ENCODE measurements around the gene TMEM108.

TMEM108 gene

GRCh38 chr3:133271539-133271938 lies 233.3 kb downstream of the TMEM108 start:
- Histone ChIP-seq H2AFZ (ENCODE audit: low read depth, low read length) (no peak overlapping the region), H3K4me1 (ENCODE audit: insufficient read depth, low read length) (no peaks in the 10 kb centered on the region), H4K20me1 (ENCODE audit: insufficient read depth, low read length) (no peaks in the 10 kb centered on the region), H3K9me3 (ENCODE audit: insufficient read depth, low read length, severe bottlenecking) (no peaks in the 10 kb centered on the region), H3K36me3 (ENCODE audit: insufficient read depth, low read length) (no peaks in the 10 kb centered on the region), H3K9ac (ENCODE audit: low read depth, low read length) (no peak overlapping the region), H3K27me3 (ENCODE audit: insufficient read depth, low read length, poor library complexity) (no peaks in the 10 kb centered on the region), H3K4me3 (ENCODE audit: low read depth in 1 of 2, low read length in 2 of 2) (no peak overlapping the region), H3K79me2 (ENCODE audit: insufficient read depth, low read length) (no peaks in the 10 kb centered on the region), H3K4me2 (ENCODE audit: insufficient read depth, low read length) (no peak overlapping the region), H3K27ac (ENCODE audit: low read length) (no peak overlapping the region)
- TF ChIP-seq EZH2 (IDR thresholded peaks at IDR 0.05; ENCODE audit: borderline replicate concordance, low read depth, low read length, severe bottlenecking) (no peak), CTCF (IDR thresholded peaks at IDR 0.05; ENCODE audit: borderline replicate concordance, extremely low read depth, low read length, poor library complexity, severe bottlenecking) (no peak)
- DNase-seq (no peak), ATAC-seq (ENCODE audit: insufficient read depth, low read depth) (no peak)

GRCh38 chr3:133273346-133273745 lies 235.2 kb downstream of the TMEM108 start:
- no peaks in the 10 kb centered on the region for H3K36me3 ChIP-seq (ENCODE audit: insufficient read depth, low read length)
- no peaks in the 10 kb centered on the region for H3K9me3 ChIP-seq (ENCODE audit: insufficient read depth, low read length, severe bottlenecking)
- no peak overlapping the region for H3K4me2 ChIP-seq (ENCODE audit: insufficient read depth, low read length)
- no peak for DNase-seq
- H3K79me2 ChIP-seq (ENCODE audit: insufficient read depth, low read length), result no peaks in the 10 kb centered on the region
- H3K4me1 ChIP-seq (ENCODE audit: insufficient read depth, low read length), result no peaks in the 10 kb centered on the region
- no peak overlapping the region for H3K4me3 ChIP-seq (ENCODE audit: low read depth in 1 of 2, low read length in 2 of 2)
- H3K9ac ChIP-seq (ENCODE audit: low read depth, low read length), result no peak overlapping the region
- no peak overlapping the region for H3K27ac ChIP-seq (ENCODE audit: low read length)
- TF ChIP-seq CTCF (IDR thresholded peaks at IDR 0.05; ENCODE audit: borderline replicate concordance, extremely low read depth, low read length, poor library complexity, severe bottlenecking) (no peak), EZH2 (IDR thresholded peaks at IDR 0.05; ENCODE audit: borderline replicate concordance, low read depth, low read length, severe bottlenecking) (no peak)
- no peak overlapping the region for H2AFZ ChIP-seq (ENCODE audit: low read depth, low read length)
- no peak for ATAC-seq (ENCODE audit: insufficient read depth, low read depth)
- H3K27me3 ChIP-seq (ENCODE audit: insufficient read depth, low read length, poor library complexity), result no peaks in the 10 kb centered on the region
- no peaks in the 10 kb centered on the region for H4K20me1 ChIP-seq (ENCODE audit: insufficient read depth, low read length)

DNA sequence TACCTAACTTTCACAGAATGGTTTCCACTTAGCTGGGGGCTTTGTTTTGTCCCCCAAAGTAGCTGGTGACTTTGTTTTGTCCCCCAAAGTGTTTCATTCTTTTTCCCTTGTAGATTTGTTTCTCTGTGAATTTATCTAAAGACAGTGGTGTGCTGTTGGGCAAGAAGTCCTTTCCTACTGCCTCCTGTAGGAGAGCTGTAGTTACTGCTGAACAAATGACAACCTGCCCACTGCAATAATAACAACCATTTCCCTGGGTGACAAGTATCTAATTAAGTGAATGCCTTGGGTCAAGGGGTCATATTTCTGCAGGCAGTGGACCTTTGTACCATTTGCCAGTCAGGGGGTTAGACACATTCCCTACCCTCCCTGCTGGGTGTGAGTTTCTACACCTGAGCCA lies 236.3 kb downstream of the TMEM108 start:
- no peak for DNase-seq
- TF ChIP-seq CTCF (IDR thresholded peaks at IDR 0.05; ENCODE audit: borderline replicate concordance, extremely low read depth, low read length, poor library complexity, severe bottlenecking), result no peak
- no peak for ATAC-seq (ENCODE audit: insufficient read depth, low read depth)

GRCh38 chr3:133276594-133276993 lies 238.4 kb downstream of the TMEM108 start:
- no peak overlapping the region for H2AFZ ChIP-seq (ENCODE audit: low read depth, low read length)
- TF ChIP-seq CTCF (IDR thresholded peaks at IDR 0.05; ENCODE audit: borderline replicate concordance, extremely low read depth, low read length, poor library complexity, severe bottlenecking), result no peak
- no peak for TF ChIP-seq EZH2 (IDR thresholded peaks at IDR 0.05; ENCODE audit: borderline replicate concordance, low read depth, low read length, severe bottlenecking)
- H3K4me3 ChIP-seq (ENCODE audit: low read depth in 1 of 2, low read length in 2 of 2), result no peak overlapping the region
- H3K27ac ChIP-seq (ENCODE audit: low read length), result no peak overlapping the region
- no peaks in the 10 kb centered on the region for H3K79me2 ChIP-seq (ENCODE audit: insufficient read depth, low read length)
- no peak overlapping the region for H3K9ac ChIP-seq (ENCODE audit: low read depth, low read length)
- peaks cover 4% of the 10 kb centered on the region for H3K27me3 ChIP-seq (ENCODE audit: insufficient read depth, low read length, poor library complexity)
- no peaks in the 10 kb centered on the region for H3K4me1 ChIP-seq (ENCODE audit: insufficient read depth, low read length)
- H4K20me1 ChIP-seq (ENCODE audit: insufficient read depth, low read length), result no peaks in the 10 kb centered on the region
- no peaks in the 10 kb centered on the region for H3K36me3 ChIP-seq (ENCODE audit: insufficient read depth, low read length)
- DNase-seq (no peak), ATAC-seq (ENCODE audit: insufficient read depth, low read depth) (no peak)
- no peak overlapping the region for H3K4me2 ChIP-seq (ENCODE audit: insufficient read depth, low read length)
- H3K9me3 ChIP-seq (ENCODE audit: insufficient read depth, low read length, severe bottlenecking), result no peaks in the 10 kb centered on the region

More for the DNA sequence above, 236.3 kb downstream of the TMEM108 start:
- H4K20me1 ChIP-seq (ENCODE audit: insufficient read depth, low read length), result no peaks in the 10 kb centered on the region
- no peak overlapping the region for H3K27ac ChIP-seq (ENCODE audit: low read length)
- H3K4me1 ChIP-seq (ENCODE audit: insufficient read depth, low read length), result no peaks in the 10 kb centered on the region
- no peak overlapping the region for H3K4me2 ChIP-seq (ENCODE audit: insufficient read depth, low read length)
- H3K36me3 ChIP-seq (ENCODE audit: insufficient read depth, low read length), result no peaks in the 10 kb centered on the region
- H3K79me2 ChIP-seq (ENCODE audit: insufficient read depth, low read length), result no peaks in the 10 kb centered on the region
- peaks cover 3% of the 10 kb centered on the region for H3K27me3 ChIP-seq (ENCODE audit: insufficient read depth, low read length, poor library complexity)
- H3K9ac ChIP-seq (ENCODE audit: low read depth, low read length), result no peak overlapping the region
- H3K9me3 ChIP-seq (ENCODE audit: insufficient read depth, low read length, severe bottlenecking), result no peaks in the 10 kb centered on the region
- no peak overlapping the region for H2AFZ ChIP-seq (ENCODE audit: low read depth, low read length)
- H3K4me3 ChIP-seq (ENCODE audit: low read depth in 1 of 2, low read length in 2 of 2), result no peak overlapping the region

Measured in DND-41 (cell line).